Activated naive CD4-positive, alpha-beta T cell treated with anti-CD3 and anti-CD28 coated beads for 36 hours (primary cell): ENCODE measurements around the gene CDKN2AIP. TPM values are rescaled to one million over a fixed set of nuclear protein-coding genes. Genes with fewer than 3 reads are reported as not detected.

ENCODE experiments used
- CTCF ChIA-PET: fragments of 350-600 bp; sonication (Branson Sonifier 250); formaldehyde crosslinking; loops from one replicate; lab custom pipeline; 2021; ENCODE audit warnings: antibody characterized with exemption; lab: Charles Lee
- DNase-seq: peaks from one replicate; pipeline ENCODE4 v3.0.0-alpha.2; 2020
- H3K27ac Mint-ChIP-seq: one replicate; pipeline ENCODE4 v1.8.0; 2021; ENCODE audit warnings: mild to moderate bottlenecking, mixed read lengths
- H3K27me3 Mint-ChIP-seq: one replicate; pipeline ENCODE4 v1.8.0; 2021; ENCODE audit warnings: low read depth, mixed read lengths
- H3K36me3 Mint-ChIP-seq: one replicate; pipeline ENCODE4 v1.8.0; 2021; ENCODE audit warnings: low read depth, mixed read lengths
- H3K4me1 Mint-ChIP-seq: one replicate; pipeline ENCODE4 v1.8.0; 2021; ENCODE audit warnings: low read depth, mixed read lengths
- H3K4me3 Mint-ChIP-seq: one replicate; pipeline ENCODE4 v1.8.0; 2021; ENCODE audit warnings: mild to moderate bottlenecking, moderate library complexity, mixed read lengths
- H3K9me3 Mint-ChIP-seq: one replicate; pipeline ENCODE4 v1.8.0; 2021; ENCODE audit warnings: mixed read lengths
- intact Hi-C: fragments of 100-400 bp; cut with micrococcal nuclease; formaldehyde crosslinking; loops from one replicate; pipeline ENCODE4 v1.15.1; 2023
- total RNA-seq, 2 experiments: library from RNA; stranded (reverse); gene quantifications; one replicate each; pipeline ENCODE4 v1.2.3, GENCODE V29; 2021

Gene CDKN2AIP
- total RNA-seq, 2 experiments from 2014 or later: 26.5 to 26.7 TPM

- CTCF ChIA-PET: no interaction called here
- DNase-seq: no peak
- Mint-ChIP-seq H3K27me3 (no peaks in the 10 kb centered on the region), H3K9me3 (no peaks in the 10 kb centered on the region), H3K4me3 (no peak overlapping the region), H3K4me1 (no peaks in the 10 kb centered on the region), H3K27ac (no peak overlapping the region), H3K36me3 (no peaks in the 10 kb centered on the region)
- intact Hi-C loops: no loop called here
Observed at GRCh38 chr4:183483997-183484396, 39.6 kb downstream of the CDKN2AIP start.

DNA sequence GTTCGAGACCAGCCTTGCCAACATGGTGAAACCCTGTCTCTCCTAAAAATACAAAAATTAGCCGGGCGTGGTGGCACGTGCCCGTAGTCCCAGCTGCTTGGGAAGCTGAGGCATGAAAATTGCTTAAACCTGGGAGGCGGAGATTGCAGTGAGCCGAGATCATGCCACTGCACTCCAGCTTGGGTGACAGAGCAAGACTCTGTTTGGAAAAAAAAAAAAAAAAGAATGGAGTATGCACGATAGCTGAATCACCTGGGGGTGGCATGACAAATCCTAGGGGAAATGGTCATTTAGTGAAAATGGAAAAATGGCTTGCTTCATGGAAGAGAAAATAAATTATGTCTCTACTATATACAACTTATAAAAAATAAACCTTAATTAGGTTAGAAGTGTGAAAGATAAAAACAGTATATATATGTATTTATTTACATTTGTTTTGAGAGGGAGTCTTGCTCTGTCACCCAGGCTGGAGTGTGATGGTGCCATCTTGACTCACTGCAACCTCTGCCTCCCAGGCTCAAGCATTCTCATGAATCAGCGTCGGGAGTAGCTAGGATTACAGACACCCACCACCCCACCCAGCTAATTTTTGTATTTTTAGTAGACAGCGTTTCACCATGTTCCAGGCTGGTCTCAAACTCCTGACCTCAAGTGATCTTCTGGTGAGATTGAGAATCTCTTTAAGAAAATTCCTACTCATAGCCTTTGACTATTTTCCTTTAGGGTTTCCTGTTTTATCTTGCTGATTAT, 41.1 kb downstream of the CDKN2AIP start:
- H3K9me3 Mint-ChIP-seq: no peaks in the 10 kb centered on the region
- H3K27ac Mint-ChIP-seq: no peak overlapping the region
- H3K27me3 Mint-ChIP-seq: no peaks in the 10 kb centered on the region
- CTCF ChIA-PET: no interaction called here
- no peak for DNase-seq
- intact Hi-C loops: no loop called here
- peaks cover 4% of the 10 kb centered on the region for H3K36me3 Mint-ChIP-seq
- H3K4me3 Mint-ChIP-seq: no peak overlapping the region
- H3K4me1 Mint-ChIP-seq: no peaks in the 10 kb centered on the region

- Mint-ChIP-seq H3K27ac (no peak overlapping the region), H3K27me3 (no peaks in the 10 kb centered on the region), H3K9me3 (peaks cover 12% of the 10 kb centered on the region), H3K36me3 (peaks cover 31% of the 10 kb centered on the region), H3K4me3 (no peak overlapping the region), H3K4me1 (no peaks in the 10 kb centered on the region)
- intact Hi-C loops: no loop called here
- CTCF ChIA-PET: interaction anchor here (0.5 kb wide), 1 partner anchor 172 kb away, joined by 5 read pairs; no protein-coding TSS in a partner anchor
- DNase-seq: no peak
Observed at GRCh38 chr4:183492791-183493222, 48.4 kb downstream of the CDKN2AIP start.

- CTCF ChIA-PET: no interaction called here
- H3K36me3 Mint-ChIP-seq: peaks cover 31% of the 10 kb centered on the region
Observed at GRCh38 chr4:183493246-183493645, 48.8 kb downstream of the CDKN2AIP start.

GRCh38 chr4:183495184-183495583, 50.7 kb downstream of the CDKN2AIP start:
- peaks cover 12% of the 10 kb centered on the region for H3K9me3 Mint-ChIP-seq
- no peaks in the 10 kb centered on the region for H3K27me3 Mint-ChIP-seq
- no peak overlapping the region for H3K27ac Mint-ChIP-seq
- H3K4me3 Mint-ChIP-seq: no peak overlapping the region
- CTCF ChIA-PET: interaction anchor here (0.6 kb wide), 1 partner anchor 26 kb away, joined by 3 read pairs; no protein-coding TSS in a partner anchor
- no peak for DNase-seq
- peaks cover 31% of the 10 kb centered on the region for H3K36me3 Mint-ChIP-seq
- intact Hi-C loops: no loop called here
- peaks cover 7% of the 10 kb centered on the region for H3K4me1 Mint-ChIP-seq

More at GRCh38 chr4:183493246-183493645, 48.8 kb downstream of the CDKN2AIP start:
- intact Hi-C loops: no loop called here
- H3K27me3 Mint-ChIP-seq: no peaks in the 10 kb centered on the region
- H3K4me3 Mint-ChIP-seq: no peak overlapping the region
- no peaks in the 10 kb centered on the region for H3K4me1 Mint-ChIP-seq
- no peak for DNase-seq
- no peak overlapping the region for H3K27ac Mint-ChIP-seq
- peaks cover 12% of the 10 kb centered on the region for H3K9me3 Mint-ChIP-seq

Other genes starting within 250 kb of the CDKN2AIP start
- not detected for gene CLDN22, start 124.4 kb upstream of the CDKN2AIP start, total RNA-seq
- not detected for gene CLDN24, start 122.2 kb upstream of the CDKN2AIP start, total RNA-seq
- 10 to 100 TPM; 13.2 to 14.4 TPM for gene ING2, start 60.4 kb downstream of the CDKN2AIP start, total RNA-seq
- gene RWDD4, start 214.5 kb downstream of the CDKN2AIP start, total RNA-seq: 10 to 100 TPM; 17.8 to 20.8 TPM
- gene TRAPPC11, start 214.7 kb downstream of the CDKN2AIP start, total RNA-seq: 10 to 100 TPM; 25.0 to 32.6 TPM